Activated CD8-positive, alpha-beta memory T cell treated with anti-CD3 and anti-CD28 coated beads for 1 hour (primary cell): Measurements from ENCODE around the gene DEDD2.
A peak's percentile ranks its signal among the peaks of the same experiment; 100 is the strongest.

Experiments used
- DNase-seq, 2 donors: peaks; one replicate each; pipeline ENCODE4 v3.0.0-alpha.2; 2020; ENCODE audit warnings: low read depth in 1 of 2; ENCODE audit errors: extremely low read depth in 1 of 2

The DEDD2 gene

DNA sequence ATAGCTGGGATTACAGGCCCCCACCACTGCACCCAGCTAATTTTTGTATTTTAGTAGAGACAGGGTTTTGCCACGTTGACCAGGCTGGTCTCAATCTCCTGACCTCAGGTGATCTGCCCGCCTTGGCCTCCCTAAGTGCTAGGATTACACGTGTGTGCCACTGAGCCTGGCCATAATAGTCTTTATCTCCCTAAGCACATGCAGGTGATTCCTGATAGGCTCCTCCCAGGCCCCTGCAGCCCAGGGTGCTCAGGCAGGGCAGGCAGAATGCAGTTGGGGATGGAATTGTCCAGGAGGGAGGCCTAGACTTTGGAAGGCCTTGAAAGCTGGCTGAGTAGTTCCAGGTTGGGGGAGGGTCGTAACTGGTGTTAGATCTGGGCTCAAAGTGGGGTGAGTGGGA lies 11.2 kb upstream of the DEDD2 start:
- no peak for DNase-seq

DNA sequence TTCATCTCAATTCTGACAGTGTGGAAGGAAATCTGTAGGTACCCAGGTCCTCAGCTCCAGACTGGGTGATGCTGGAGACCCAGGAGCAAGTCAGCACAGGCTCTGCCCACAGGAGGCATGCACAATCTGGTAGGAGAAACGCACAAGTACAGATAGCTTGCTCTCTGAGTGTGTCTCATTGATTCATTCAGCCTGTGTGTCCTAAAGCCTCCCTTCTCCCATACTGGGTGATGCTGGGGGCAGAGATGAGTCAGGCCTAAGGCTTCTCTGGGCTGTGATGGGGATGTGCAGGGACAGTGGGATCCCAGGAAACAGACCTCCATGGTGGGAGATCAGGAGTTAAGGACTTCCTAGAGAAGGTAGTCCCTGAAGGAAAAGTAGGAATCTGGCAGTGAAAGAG lies 9.4 kb upstream of the DEDD2 start:
- DNase-seq: no peak

DNA sequence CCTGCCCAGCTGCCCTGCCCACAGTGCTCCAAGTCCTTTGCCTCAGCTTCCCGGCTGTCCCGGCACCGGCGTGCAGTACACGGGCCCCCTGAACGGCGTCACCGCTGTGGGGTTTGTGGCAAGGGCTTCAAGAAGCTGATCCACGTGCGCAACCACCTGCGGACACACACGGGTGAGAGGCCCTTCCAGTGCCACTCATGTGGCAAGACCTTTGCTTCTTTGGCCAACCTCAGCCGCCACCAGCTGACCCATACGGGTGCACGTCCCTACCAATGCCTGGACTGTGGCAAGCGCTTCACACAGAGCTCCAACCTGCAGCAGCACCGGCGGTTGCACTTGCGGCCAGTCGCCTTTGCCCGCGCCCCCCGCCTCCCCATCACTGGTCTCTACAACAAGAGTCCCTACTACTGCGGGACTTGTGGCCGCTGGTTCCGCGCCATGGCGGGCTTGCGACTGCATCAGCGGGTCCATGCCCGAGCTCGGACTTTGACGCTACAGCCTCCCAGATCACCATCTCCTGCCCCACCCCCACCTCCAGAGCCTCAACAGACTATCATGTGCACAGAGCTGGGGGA lies 8.3 kb upstream of the DEDD2 start:
- DNase-seq: no peak

DNA sequence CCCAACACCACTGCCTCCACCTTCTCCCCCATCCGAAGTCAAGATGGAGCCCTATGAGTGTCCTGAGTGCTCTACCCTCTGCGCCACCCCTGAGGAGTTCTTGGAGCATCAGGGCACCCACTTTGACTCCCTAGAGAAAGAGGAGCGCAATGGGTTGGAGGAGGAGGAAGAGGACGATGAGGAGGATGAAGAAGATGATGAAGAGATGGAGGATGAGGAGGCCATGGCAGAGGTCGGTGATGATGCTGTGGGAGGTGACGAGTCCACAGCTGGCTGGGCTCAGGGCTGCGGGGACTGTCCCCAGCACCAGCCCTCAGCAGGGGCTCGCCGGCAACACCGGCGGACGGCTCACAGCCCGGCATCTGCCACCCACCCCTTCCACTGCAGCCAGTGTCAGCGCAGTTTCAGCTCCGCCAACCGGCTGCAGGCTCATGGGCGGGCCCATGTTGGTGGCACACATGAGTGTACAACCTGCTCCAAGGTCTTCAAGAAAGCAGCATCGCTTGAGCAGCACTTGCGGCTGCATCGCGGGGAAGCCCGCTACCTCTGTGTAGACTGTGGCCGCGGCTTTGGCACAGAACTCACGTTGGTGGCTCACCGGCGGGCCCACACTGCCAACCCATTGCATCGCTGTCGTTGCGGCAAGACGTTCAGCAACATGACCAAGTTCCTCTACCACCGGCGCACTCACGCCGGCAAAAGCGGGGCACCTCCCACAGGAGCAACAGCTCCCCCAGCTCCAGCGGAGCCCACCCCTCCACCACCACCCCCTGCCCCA lies 7.7 kb upstream of the DEDD2 start:
- no peak for DNase-seq

DNA sequence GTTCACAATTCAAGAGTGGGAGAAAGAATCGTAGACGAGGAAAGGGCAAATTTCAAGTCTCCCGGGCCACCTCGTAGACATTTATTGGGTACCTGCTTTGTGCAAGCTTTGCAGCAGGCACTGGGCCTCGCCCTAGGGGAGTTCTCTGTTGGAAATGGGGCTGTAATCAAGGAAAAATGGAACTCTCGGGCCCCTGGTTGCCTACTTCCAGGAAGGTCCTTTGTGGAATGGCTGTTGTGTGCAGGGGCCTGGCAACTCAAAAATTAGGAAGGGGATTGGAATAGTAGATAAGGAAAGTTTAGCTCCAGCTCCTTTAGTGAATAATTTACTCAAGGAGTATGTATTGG lies 3.2 kb upstream of the DEDD2 start:
- no peak for DNase-seq

DNA sequence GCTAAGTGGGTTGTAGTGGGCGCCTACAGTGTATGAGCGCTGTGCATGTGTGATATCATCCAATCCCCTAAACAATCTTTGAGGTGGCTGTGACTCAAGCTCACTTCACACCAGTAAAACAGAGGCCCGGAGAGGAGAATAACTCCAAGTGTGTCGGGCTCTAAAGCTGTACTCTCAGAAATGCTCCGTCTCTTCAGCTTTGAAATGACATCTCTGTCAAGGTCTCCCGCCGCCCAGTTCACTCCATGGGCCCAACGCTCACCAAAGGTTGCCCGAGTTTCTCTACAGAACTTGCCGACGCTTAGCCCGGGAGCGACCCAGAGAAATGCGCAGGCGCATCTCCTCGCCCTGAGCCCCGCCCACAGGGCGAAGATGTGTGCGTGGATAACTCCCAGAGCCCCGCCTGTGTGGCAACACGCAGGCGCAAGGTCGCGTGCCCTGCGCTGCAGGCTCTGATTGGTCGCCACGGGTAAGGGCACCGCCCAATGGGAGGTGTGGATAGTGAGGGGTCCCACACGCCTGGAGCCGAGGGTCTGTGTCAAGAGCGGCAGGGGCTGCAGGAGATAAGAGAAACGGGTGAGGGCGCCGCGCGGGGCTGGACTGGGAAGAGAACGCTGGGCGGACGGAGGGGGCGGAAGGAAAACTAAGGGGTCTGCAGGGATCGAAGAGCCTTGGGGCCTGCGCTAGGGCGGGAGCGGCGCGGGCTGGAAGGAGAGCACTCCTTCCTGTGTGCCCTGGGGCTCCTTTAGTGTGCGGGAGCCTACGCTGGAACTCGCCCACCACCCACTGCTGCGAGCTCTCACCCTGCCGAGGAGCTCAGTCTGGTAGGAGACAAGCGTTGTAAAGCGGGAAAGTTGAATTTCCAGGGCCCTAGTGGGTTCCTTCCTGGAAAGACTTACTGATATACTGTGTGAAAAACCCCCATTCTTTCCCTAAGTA lies 2.6 kb upstream of the DEDD2 start, which contains the start of gene ZNF526:
ZNF526 (plus strand) TSS at position 501 of the 939 bp plus-strand sequence. CDS start 4,092 bp downstream, outside the sequence.
- peak; percentile 86 to 90 for DNase-seq

DNA sequence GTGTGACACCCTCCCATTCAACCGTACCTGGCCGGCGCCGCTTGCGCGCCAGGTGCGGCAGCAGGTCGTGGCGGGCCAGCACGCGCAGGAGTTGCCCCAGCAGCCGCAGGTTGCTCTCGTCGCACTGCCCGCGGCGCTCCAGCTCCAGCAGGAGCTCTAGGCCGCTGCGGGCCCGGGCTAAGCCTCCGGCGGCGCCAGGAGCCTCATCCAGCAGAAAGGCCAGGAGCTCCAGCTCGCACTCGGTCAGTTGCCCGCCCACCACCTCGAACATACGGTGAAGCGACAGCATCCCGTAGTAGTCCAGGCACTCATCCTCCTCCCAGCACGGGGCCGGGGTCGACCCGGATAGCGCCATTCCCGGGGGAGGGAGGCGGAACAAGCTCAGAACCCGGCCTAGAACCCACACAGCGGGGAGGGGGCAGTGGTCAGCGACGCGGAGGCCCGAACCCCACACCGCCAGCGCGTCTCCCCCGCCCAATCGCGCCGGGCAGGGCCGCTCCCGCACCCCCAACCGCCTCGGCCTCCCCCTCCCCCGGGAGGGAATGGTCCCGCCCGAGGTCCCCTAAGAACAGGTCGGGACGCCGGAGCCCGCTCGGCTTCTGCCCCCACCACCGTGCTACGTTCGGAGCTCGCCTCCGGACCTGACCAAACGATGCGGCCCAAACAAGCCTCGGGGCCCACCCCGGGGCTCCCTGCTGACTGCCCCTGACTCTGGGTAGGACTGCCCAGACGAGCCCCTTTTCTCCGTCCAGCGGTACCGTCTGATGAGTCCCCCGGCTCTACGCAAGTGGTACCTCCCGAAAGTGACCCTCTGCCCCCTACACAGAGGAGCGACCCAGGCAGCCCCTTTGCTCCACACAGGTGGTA lies 591 bp downstream of the DEDD2 start:
- DNase-seq: no peak

DNA sequence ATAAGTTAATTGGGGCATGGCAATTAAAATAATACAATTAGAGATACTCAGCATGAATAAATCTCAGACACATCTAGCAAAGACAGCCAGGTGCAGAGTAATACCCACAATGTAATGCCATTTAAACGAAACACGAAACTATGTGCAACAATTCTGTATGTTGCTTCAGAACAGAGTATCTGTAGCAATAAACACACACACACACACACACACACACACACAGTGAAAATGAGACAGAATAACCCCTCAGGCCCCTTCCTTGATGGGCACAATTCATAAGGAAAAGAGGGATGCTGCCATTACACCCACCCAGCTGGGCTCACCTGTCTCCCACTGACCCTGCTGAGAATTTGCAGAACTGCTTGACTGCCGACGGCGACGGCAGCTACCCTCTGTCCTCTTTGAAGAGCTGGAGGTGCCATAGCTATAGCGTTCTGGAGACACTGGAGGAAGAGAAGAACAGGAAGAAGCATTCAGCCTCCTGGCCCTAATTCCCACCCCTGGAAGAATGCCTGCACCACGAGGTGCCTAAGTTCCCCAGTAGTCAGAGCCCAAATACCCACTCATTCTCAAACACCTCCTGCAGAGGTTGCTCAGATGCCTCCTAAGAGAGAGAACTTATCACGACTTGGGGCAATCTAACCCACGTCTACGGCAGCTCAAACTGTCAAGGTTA lies 2.5 kb downstream of the DEDD2 start:
- no peak for DNase-seq

DNA sequence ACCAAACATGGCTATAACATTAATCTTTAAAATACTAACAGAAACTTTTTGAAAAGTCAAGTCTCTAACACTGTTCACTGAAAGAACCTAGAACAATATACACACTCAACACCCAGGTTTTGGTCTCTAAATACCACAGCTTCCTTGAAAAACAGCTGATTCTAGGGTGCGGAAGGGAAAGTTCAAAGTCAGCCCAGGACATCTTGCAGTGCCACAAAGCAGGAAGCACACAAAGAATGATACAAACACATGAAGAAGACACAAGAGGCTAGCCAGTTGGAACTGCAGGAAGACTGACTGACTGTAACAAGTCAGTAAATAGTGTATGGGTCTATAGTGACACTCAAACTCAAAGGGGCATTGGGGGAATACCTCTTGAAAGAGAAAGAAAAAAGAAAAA lies 4.6 kb downstream of the DEDD2 start:
- no peak for DNase-seq

DNA sequence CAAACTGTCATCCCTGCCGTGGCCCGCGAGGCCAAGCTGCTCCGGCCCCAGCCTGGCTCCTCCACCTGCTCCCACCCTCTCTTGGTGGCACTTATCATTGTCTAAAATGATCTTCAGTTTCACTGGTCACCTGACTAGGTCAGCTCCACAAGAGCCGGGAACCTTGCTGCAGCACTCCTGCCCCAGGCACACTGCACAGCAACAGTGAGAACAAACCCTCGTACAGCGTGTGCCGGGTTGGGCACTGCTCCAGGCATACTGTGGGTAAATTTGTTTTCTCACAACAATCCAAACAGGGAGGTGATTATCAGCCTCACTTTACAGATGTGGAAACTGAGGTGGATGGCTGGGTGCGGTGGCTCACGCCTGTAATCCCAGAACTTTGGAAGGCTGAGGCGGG lies 8.9 kb downstream of the DEDD2 start:
- no peak for DNase-seq

DNA sequence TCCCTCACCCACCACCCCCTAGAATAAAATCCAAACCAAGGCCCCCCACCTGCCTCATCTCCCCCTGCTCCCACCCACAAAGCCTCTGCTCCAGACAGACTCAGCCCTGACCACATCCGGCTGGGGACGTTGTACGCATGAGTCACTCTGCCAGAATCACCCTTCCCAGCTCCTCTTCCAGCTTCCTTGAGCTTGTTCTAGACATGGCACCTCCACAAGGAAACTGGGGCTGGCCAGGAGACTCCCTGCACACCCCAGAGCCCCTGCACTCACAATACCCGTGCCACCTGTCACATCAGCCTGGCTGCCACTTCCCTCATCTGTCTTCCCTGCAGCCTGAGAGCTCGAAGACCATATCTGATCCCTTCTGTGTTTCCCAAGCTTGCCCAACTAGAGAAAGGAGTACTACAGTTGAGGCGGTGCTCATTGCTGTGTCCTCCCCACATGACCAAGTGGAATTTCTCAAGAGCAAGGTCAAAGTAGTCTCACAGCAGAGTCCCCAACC lies 9.7 kb downstream of the DEDD2 start:
- DNase-seq: no peak

DNA sequence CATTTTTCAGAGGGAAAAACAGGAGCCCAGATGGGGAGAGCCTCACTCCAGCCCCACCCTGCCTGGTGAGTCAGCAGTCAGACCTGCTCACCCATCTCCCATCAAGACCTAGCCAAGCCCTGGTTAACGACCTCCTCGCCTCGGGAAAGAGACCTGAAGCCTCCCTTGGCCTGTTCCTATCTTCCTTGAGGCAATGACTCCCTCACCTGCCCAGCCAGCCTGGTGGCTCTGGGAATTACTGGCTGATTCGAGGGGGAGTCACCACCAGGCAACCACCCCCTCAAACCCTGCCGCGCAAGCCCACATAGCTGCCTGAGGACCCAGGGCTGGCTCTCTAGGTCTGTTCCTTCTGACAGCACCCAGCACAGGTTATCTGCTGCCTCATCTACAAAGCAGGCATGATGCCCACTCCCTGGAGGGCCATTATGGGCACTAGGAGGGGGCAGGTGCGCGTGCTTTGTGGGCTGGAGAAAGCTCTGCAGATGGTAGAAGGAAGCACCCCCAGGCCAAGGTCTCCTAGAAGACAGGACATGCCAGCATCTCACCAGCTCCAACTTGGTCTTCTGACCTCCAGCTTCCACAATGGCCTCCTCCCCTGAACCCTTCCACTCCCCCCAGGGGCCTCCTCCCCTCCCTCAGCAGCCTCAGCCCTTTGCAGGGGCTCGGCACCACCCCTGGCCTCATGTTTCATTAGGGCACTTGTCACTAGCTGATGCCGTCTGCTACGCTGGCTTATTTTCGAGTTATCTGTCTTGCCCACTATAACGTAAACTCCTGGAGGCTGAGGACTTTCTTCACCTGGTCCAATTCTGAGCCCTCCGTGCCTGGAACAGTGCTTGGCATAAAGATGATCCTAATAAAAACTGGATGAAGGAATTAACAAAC lies 10.4 kb downstream of the DEDD2 start:
- no peak for DNase-seq

DNA sequence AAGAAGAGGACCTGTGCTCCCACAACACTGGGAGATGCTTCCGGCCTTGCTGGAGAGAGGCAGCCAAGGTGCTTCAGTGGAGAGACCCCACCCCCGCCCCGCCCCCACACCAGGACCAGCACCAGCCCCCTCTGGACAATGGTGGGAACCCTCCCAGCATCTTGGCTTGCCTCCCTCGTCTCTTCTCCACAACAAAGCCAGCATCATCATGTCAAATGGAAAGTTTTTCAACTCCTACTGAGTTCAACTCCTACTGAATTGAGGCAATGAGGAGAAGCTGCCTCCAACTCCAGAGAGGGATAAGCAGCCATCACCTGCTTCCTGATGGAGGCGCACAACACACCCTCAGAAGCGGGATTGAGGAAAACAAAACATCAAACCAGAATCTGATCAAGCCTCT lies 12.8 kb downstream of the DEDD2 start:
- DNase-seq: no peak

DNA sequence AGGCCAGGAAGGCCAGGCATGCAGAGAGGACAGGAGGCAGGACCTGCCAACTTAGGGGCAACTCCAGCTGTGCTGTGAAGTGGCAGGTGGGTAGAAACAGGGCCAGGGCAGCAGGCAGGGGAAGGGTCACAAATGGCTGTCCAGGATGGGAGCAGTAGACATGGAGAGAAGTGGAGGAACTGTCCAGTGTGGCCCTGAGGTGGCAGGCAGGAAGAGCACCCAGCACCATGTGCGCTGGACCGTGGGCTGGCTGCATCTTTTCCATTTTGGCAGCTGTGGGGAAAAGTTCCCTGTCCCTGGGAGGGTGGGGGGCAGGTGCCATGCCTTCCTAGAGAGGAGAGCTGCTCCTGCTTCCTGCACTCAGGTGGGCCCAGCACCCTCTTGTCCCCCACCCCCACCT lies 13.8 kb downstream of the DEDD2 start:
- DNase-seq: no peak

DNA sequence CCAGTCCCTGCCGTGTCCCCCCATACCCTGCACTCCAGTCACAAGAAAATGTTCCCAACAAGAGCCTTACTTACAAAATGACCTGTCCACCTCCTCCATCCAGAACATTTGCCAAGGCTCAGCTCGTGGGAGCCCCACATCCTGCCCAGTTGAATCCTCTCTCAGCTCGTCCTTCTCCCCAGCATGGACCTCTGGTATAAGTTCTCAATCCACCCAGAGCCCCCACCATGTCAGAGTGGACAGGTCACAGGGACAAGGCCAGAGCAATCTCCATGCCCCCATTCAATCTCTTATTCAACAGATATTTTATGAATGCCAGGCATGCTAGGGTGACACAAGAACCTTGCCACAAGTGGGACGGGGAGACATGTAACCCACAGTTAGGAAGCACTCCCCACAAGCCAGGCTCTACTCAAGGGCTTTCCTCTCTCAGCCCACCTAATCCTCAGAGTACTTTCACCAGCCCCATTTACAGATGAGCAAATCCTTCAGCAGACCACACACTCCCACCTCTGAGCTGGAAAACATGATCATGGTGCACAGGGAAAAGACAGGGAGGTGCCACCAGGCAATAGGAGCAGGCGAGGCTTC lies 15.1 kb downstream of the DEDD2 start:
- DNase-seq: no peak

DNA sequence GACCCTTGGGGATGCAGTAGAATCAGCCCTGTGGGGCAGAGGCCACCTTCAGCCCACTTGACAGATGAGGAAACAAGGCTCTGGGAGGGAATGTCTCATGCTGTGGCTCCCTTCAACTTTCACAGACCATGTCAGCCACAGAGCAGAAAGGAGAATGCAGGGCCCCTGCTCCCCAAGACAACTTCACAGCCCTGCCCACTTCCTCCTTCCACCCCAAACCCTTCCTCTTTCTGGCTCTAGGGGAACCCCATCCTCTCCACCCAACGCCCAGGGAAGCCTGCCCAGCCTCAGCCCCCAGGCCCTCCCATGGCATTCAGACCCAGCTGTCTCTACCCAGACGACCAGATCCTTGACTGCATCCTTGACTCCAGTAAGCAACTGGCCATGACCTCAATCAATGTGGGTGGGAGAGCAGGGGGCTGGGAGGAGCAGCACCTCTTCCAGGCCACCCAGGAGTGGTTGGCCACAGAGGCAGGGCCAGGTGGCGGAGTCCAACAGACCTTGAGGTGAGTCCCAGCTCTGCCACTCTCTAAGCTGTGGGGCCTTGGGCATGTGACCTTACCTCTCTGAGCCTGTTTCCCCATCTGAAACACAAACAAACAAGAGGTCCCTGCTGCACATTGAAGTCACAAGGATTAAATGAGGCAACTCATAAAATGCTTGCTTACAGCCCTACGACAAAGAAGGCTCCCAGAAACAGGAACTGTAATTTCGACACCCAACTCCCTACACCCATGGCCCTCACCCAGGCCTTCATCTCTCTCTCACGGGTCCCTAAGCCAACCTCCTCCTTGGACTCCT lies 15.8 kb downstream of the DEDD2 start:
- DNase-seq: no peak

DNA sequence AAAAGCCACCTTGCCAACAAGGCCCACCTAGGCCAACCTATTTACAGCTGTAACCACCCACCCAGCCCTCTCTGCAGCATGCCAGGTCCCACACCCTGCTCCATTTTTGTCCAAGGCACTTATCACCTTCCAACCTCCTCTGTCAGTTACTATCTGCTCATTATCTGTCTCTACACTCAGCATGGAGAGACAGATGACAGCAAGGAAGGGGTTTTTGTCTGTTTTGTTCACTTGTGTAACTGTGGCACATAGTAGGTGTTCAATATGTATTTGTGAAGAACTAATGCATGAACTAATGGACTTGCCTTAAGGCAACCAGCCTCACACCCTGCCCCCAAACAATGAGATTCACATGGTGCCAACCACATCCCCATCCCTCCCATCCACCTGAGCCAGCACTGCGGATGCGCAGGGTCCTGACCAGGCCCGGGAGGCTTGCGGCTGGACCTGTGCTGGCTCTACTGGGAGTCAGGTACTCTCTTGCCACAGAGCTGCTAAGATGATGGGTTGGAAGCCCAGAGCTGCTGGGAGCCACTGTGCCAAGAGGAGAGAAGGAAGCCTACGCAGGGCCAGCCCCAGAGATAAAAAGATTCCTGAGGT lies 17.3 kb downstream of the DEDD2 start:
- no peak for DNase-seq
